ENCODE measurements around the gene TRO. TPM values are rescaled to one million over a fixed set of nuclear protein-coding genes. Genes with fewer than 3 reads are reported as not detected.

Gene TRO
- total and polyA plus RNA-seq, 9 of the 15 experiments (the other 6 are each of a cell fraction or from before 2014, with no cell fraction given) = 0.18 to 1.7 (median 0.41) TPM

- ATAC-seq (no peak), FAIRE-seq (no peak), DNase-seq (ENCODE audit: extremely low read depth in 1 of 4, low spot score in 3 of 4) (no peak)
- Histone ChIP-seq H3K79me2 (ENCODE audit: control insufficient read depth, insufficient read depth, low read length) (no peaks in the 10 kb centered on the region), H3K9me1 (ENCODE audit: control insufficient read depth, insufficient read depth, low read length) (no peaks in the 10 kb centered on the region), H2AFZ (ENCODE audit: low read depth, low read length) (no peak overlapping the region), H3K4me2 (ENCODE audit: insufficient read depth, low read length) (no peak overlapping the region), H3K4me1 (replicated peaks in 1 of 2; ENCODE audit: control insufficient read depth in 2 of 2, insufficient read depth in 2 of 2, low read length in 2 of 2) (no peaks in the 10 kb centered on the region), H3K9ac (ENCODE audit: insufficient read depth in 1 of 2, low read depth in 2 of 2, low read length in 2 of 2) (no peak overlapping the region), H3K27me3 (ENCODE audit: control insufficient read depth in 2 of 2, insufficient read depth in 2 of 2, low read length in 2 of 2) (no peaks in the 10 kb centered on the region; a peak in 1 of 5 replicates), H3K4me3 (no peak overlapping the region), H4K20me1 (replicated peaks; ENCODE audit: control insufficient read depth, insufficient read depth, low read length) (no peaks in the 10 kb centered on the region), H3K36me3 (ENCODE audit: control insufficient read depth, insufficient read depth, low read length) (no peaks in the 10 kb centered on the region), H3K9me3 (replicated peaks; ENCODE audit: control insufficient read depth, insufficient read depth, low read depth, low read length) (no peaks in the 10 kb centered on the region), H3K27ac (ENCODE audit: extremely low read depth, low read depth, low read length) (no peak overlapping the region)
- in situ Hi-C loops (cut with MboI) = no loop called here
- BruUV-seq (replicated peaks) = no TSS peak
- ChIA-PET CTCF (ENCODE audit: low intra/inter-chr PET ratio) (no interaction called here), POLR2A (interaction anchor here (0.6 kb wide), 1 partner anchor 205 kb away, joined by 3 read pairs; no protein-coding TSS in a partner anchor)
- intact Hi-C loops (cut with micrococcal nuclease) = no loop called here
- WGBS (ENCODE audit: insufficient coverage, low coverage, missing lambda C conversion rate) = 0% methylated on average over 1 of the region's 1 CpG
- no peak for TF ChIP-seq MYNN (IDR thresholded peaks at IDR 0.05)
- no peak for TF ChIP-seq MYNN (CRISPR knock-in tag; IDR thresholded peaks at IDR 0.05)
- no peak for TF ChIP-seq ZNF280B (CRISPR knock-in tag; IDR thresholded peaks at IDR 0.05)
- TF ChIP-seq MGA (IDR thresholded peaks at IDR 0.05) = no peak
- TF ChIP-seq TCF7 (IDR thresholded peaks at IDR 0.05; ENCODE audit: borderline replicate concordance) = no peak
- no peak for TF ChIP-seq VEZF1 (CRISPR knock-in tag; IDR thresholded peaks at IDR 0.05)
Observed at GRCh38 chrX:54961750-54962149, 41.1 kb downstream of the TRO start.

Data from K562 (cell line).